WTC11 (cell line): ENCODE data around the gene MDFIC. TPM values are rescaled to one million over a fixed set of nuclear protein-coding genes. Genes with fewer than 3 reads are reported as not detected.

Experiments
- ATAC-seq: fragments of 200-7000 bp; cut with Tn5 transposase; 2 replicates; pipeline ENCODE4 v1.10.0; 2021; ENCODE audit warnings: mild to moderate bottlenecking, moderate library complexity
- CTCF ChIA-PET: fragments of 300-600 bp; sonication (Branson Sonifier 250); formaldehyde crosslinking; loops from one replicate; lab custom pipeline; 2021; ENCODE audit warnings: antibody characterized with exemption; lab: Charles Lee
- POLR2A ChIA-PET: fragments of 350-600 bp; sonication (Branson Sonifier 250); formaldehyde crosslinking; loops from one replicate; lab custom pipeline; 2021; ENCODE audit warnings: antibody characterized with exemption; lab: Charles Lee
- DNase-seq: peaks from one replicate; pipeline ENCODE4 v3.0.0; 2021; ENCODE audit warnings: low spot score
- H3K27ac Mint-ChIP-seq: 2 replicates; pipeline ENCODE4 v1.8.0; 2021; ENCODE audit warnings: mixed read lengths
- H3K27me3 Mint-ChIP-seq: 2 replicates; pipeline ENCODE4 v1.8.0; 2021; ENCODE audit warnings: low read depth, mild to moderate bottlenecking, moderate library complexity, mixed read lengths
- H3K36me3 Mint-ChIP-seq: 2 replicates; pipeline ENCODE4 v1.8.0; 2021; ENCODE audit warnings: mixed read lengths
- H3K4me1 Mint-ChIP-seq: 2 replicates; pipeline ENCODE4 v1.8.0; 2022; ENCODE audit warnings: mixed read lengths
- H3K4me3 Mint-ChIP-seq: 2 replicates; pipeline ENCODE4 v1.8.0; 2021; ENCODE audit warnings: mild to moderate bottlenecking, moderate library complexity, mixed read lengths
- H3K9me3 Mint-ChIP-seq: 2 replicates; pipeline ENCODE4 v1.8.0; 2021; ENCODE audit warnings: mixed read lengths
- CREB1 ChIP-seq: sonication (generic); formaldehyde crosslinking; IDR thresholded peaks from 2 replicates; pipeline ENCODE4 v1.8.0; 2023; ENCODE audit warnings: mild to moderate bottlenecking, missing genetic modification reagents
- CREM ChIP-seq: sonication (generic); formaldehyde crosslinking; IDR thresholded peaks from 2 replicates; pipeline ENCODE4 v1.8.1; 2022; ENCODE audit warnings: mild to moderate bottlenecking, missing genetic modification reagents, moderate library complexity
- CTCF ChIP-seq: fragments of 200-600 bp; IDR thresholded peaks from 2 replicates; pipeline ENCODE4 v1.8.0; 2022; ENCODE audit warnings: antibody characterized with exemption
- E2F1 ChIP-seq: sonication (generic); formaldehyde crosslinking; IDR thresholded peaks from 2 replicates; pipeline ENCODE4 v1.8.0; 2022; ENCODE audit warnings: mild to moderate bottlenecking, missing genetic modification reagents
- E2F5 ChIP-seq: sonication (generic); formaldehyde crosslinking; IDR thresholded peaks from 2 replicates; pipeline ENCODE4 v1.8.1; 2022; ENCODE audit warnings: mild to moderate bottlenecking, moderate library complexity, missing genetic modification reagents
- EMX1 ChIP-seq: fragments of 250-450 bp; sonication (Bioruptor Pico); IDR thresholded peaks from 2 replicates; pipeline ENCODE4 v1.8.0; 2021; ENCODE audit warnings: mild to moderate bottlenecking
- FOXP4 ChIP-seq: sonication (generic); formaldehyde crosslinking; IDR thresholded peaks from 2 replicates; pipeline ENCODE4 v1.8.0; 2022; ENCODE audit warnings: mild to moderate bottlenecking, missing genetic modification reagents
- GABPB1 ChIP-seq: sonication (generic); formaldehyde crosslinking; IDR thresholded peaks from 2 replicates; pipeline ENCODE4 v1.8.1; 2023; ENCODE audit warnings: mild to moderate bottlenecking, missing genetic modification reagents
- KAT7 ChIP-seq: sonication (generic); formaldehyde crosslinking; IDR thresholded peaks from 2 replicates; pipeline ENCODE4 v1.8.1; 2023; ENCODE audit warnings: missing genetic modification reagents, mild to moderate bottlenecking, borderline replicate concordance
- MYBL2 ChIP-seq: sonication (generic); formaldehyde crosslinking; IDR thresholded peaks from 2 replicates; pipeline ENCODE4 v1.8.1; 2023; ENCODE audit warnings: mild to moderate bottlenecking, moderate library complexity, missing genetic modification reagents
- NR1H2 ChIP-seq: sonication (generic); formaldehyde crosslinking; IDR thresholded peaks from 2 replicates; pipeline ENCODE4 v1.9.0; 2021; ENCODE audit warnings: mild to moderate bottlenecking, moderate library complexity, missing genetic modification reagents
- NR3C1 ChIP-seq: sonication (generic); formaldehyde crosslinking; conservative IDR thresholded peaks from 2 replicates; pipeline ENCODE4 v1.8.1; 2023; ENCODE audit warnings: low read depth, mild to moderate bottlenecking, missing genetic modification reagents
- SMAD3 ChIP-seq: sonication (generic); formaldehyde crosslinking; IDR thresholded peaks from 2 replicates; pipeline ENCODE4 v1.8.0; 2022; ENCODE audit warnings: missing genetic modification reagents, mild to moderate bottlenecking, borderline replicate concordance
- STAT6 ChIP-seq: sonication (generic); formaldehyde crosslinking; conservative IDR thresholded peaks from 2 replicates; pipeline ENCODE4 v1.8.1; 2023; ENCODE audit warnings: mild to moderate bottlenecking, low read depth, missing genetic modification reagents, moderate library complexity
- TEAD1 ChIP-seq: sonication (generic); formaldehyde crosslinking; IDR thresholded peaks from 2 replicates; pipeline ENCODE4 v1.8.0; 2022; ENCODE audit warnings: mild to moderate bottlenecking, missing genetic modification reagents
- USF1 ChIP-seq: sonication (generic); formaldehyde crosslinking; IDR thresholded peaks from 2 replicates; pipeline ENCODE4 v1.8.0; 2022; ENCODE audit warnings: mild to moderate bottlenecking, missing genetic modification reagents
- ZBTB21 ChIP-seq: sonication (generic); formaldehyde crosslinking; IDR thresholded peaks from 2 replicates; pipeline ENCODE4 v1.8.1; 2023; ENCODE audit warnings: mild to moderate bottlenecking, missing genetic modification reagents, borderline replicate concordance
- ZNF121 ChIP-seq: sonication (generic); formaldehyde crosslinking; IDR thresholded peaks from 2 replicates; pipeline ENCODE4 v1.8.0; 2023; ENCODE audit warnings: missing genetic modification reagents
- ZNF138 ChIP-seq: sonication (generic); formaldehyde crosslinking; conservative IDR thresholded peaks from 2 replicates; pipeline ENCODE4 v1.8.1; 2022; ENCODE audit warnings: mild to moderate bottlenecking, moderate library complexity, missing genetic modification reagents
- ZNF425 ChIP-seq: fragments of 250-450 bp; sonication (Bioruptor Pico); conservative IDR thresholded peaks from 2 replicates; pipeline ENCODE4 v1.9.0; 2021; ENCODE audit warnings: mild to moderate bottlenecking
- total RNA-seq: library from RNA; stranded (reverse); gene quantifications from 3 replicates; pipeline ENCODE4 v1.2.3, GENCODE V29; 2021

MDFIC gene
- total RNA-seq, 1 experiment from 2014 or later = 8.4 TPM

- TF ChIP-seq KAT7 (no peak), E2F1 (CRISPR knock-in tag) (no peak), STAT6 (CRISPR knock-in tag) (no peak)
These were observed 92.0 kb downstream of the MDFIC start (continued) for GRCh38 chr7:115013886-115014285.

- ChIA-PET POLR2A (no interaction called here), CTCF (no interaction called here)
- no peak for DNase-seq
- Mint-ChIP-seq H3K4me3 (no peak overlapping the region), H3K9me3 (no peaks in the 10 kb centered on the region), H3K4me1 (peaks cover 4% of the 10 kb centered on the region), H3K27me3 (no peaks in the 10 kb centered on the region; the same call in none of the 2 replicates), H3K27ac (no peak overlapping the region), H3K36me3 (no peaks in the 10 kb centered on the region)
- no peak for ATAC-seq
- TF ChIP-seq USF1 (CRISPR knock-in tag) (no peak), GABPB1 (CRISPR knock-in tag) (no peak), KAT7 (no peak), CTCF (no peak), EMX1 (CRISPR knock-in tag) (no peak), TEAD1 (no peak), E2F5 (CRISPR knock-in tag) (no peak), FOXP4 (CRISPR knock-in tag) (no peak)
These were observed 92.9 kb downstream of the MDFIC start for GRCh38 chr7:115014794-115015193.

- CTCF ChIA-PET = no interaction called here
- DNase-seq = no peak
- TF ChIP-seq NR1H2 (CRISPR knock-in tag) (no peak), ZNF121 (no peak), ZNF425 (no peak), MYBL2 (no peak), CREB1 (no peak), NR3C1 (CRISPR knock-in tag) (no peak), ZNF138 (no peak), SMAD3 (CRISPR knock-in tag) (no peak), CREM (CRISPR knock-in tag) (no peak), ZBTB21 (CRISPR knock-in tag) (no peak)
These were observed 93.7 kb downstream of the MDFIC start for GRCh38 chr7:115015619-115016018.

More at GRCh38 chr7:115015619-115016018, 93.7 kb downstream of the MDFIC start:
- no peak overlapping the region for H3K27ac Mint-ChIP-seq
- no peaks in the 10 kb centered on the region for H3K36me3 Mint-ChIP-seq
- 0 out of 2 replicates have a peak, but pooled peaks cover 6% of the 10 kb centered on the region for H3K4me1 Mint-ChIP-seq
- POLR2A ChIA-PET = no interaction called here
- ATAC-seq = no peak
- no peaks in the 10 kb centered on the region; the same call in none of the 2 replicates for H3K27me3 Mint-ChIP-seq
- H3K4me3 Mint-ChIP-seq = no peak overlapping the region
- no peaks in the 10 kb centered on the region for H3K9me3 Mint-ChIP-seq
